ENCODE results near the gene VPS4A. TPM values are rescaled to one million over a fixed set of nuclear protein-coding genes. Genes with fewer than 3 reads are reported as not detected.

VPS4A gene
- total and polyA plus RNA-seq, 2 of the 8 experiments (the other 6 are each of a cell fraction or from before 2014, with no cell fraction given): 14.1 to 24.1 TPM

DNA sequence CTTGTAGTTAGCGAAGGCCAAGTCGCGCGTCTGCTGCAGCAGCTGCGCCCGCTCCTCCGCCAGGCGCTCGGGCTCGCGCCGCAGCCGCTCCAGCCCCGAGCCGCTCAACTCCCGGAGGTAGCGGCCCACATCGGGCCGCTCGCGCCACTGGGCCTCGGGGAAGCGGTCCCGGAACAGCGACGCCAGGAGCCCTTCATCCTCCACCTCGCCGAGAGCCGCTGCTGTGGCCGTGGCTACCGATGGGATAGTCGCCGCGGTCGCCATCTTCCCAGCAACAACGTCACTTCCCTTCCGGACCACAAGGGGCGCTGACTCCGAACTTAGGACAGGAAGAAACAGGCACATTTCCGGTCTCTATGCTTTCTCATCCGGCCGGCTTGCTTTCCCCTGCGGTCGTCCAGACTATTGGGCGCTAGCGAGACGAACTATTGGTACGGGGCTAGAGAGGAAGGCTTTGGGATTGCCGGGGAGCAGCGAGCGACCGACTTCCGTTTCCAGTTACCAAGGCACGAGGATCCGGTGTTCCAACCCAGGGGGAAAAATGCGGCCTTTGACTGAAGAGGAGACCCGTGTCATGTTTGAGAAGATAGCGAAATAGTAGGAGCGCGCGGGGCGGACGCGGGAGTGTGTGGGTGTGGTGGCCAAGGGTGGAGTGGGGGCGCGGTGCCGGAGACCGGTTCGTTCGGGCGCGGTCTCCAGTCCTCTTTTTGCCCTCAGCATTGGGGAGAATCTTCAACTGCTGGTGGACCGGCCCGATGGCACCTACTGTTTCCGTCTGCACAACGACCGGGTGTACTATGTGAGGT, 28.3 kb downstream of the VPS4A start, which contains the start of the genes COG8 and NIP7 (continued):
- no peak for TF ChIP-seq SIX5 (IDR thresholded peaks at IDR 0.05; ENCODE audit: low read depth, low read length)
- no peak for TF ChIP-seq SUZ12 (IDR thresholded peaks at IDR 0.05; ENCODE audit: low read length)
- TF ChIP-seq SIN3A (conservative IDR thresholded peaks at IDR 0.05 in 1 of 2, IDR thresholded peaks at IDR 0.05 in 1 of 2; ENCODE audit: low read depth in 1 of 2, low read length in 2 of 2): peak; percentile 59 to 91; a peak in 2 of 4 replicates
- TF ChIP-seq TAF7 (optimal IDR thresholded peaks at IDR 0.05; ENCODE audit: borderline replicate concordance, low read depth, low read length): peak; percentile 76
- peak; percentile 95 for TF ChIP-seq TAF1 (IDR thresholded peaks at IDR 0.05; ENCODE audit: low read depth, low read length)
- peak; percentile 14 for TF ChIP-seq NANOG (IDR thresholded peaks at IDR 0.05; ENCODE audit: insufficient read depth, low read depth, low read length, poor library complexity, severe bottlenecking)
- peak; percentile 95 for TF ChIP-seq YY1 (IDR thresholded peaks at IDR 0.05; ENCODE audit: low read depth, low read length)
- TF ChIP-seq, protein P1, sequence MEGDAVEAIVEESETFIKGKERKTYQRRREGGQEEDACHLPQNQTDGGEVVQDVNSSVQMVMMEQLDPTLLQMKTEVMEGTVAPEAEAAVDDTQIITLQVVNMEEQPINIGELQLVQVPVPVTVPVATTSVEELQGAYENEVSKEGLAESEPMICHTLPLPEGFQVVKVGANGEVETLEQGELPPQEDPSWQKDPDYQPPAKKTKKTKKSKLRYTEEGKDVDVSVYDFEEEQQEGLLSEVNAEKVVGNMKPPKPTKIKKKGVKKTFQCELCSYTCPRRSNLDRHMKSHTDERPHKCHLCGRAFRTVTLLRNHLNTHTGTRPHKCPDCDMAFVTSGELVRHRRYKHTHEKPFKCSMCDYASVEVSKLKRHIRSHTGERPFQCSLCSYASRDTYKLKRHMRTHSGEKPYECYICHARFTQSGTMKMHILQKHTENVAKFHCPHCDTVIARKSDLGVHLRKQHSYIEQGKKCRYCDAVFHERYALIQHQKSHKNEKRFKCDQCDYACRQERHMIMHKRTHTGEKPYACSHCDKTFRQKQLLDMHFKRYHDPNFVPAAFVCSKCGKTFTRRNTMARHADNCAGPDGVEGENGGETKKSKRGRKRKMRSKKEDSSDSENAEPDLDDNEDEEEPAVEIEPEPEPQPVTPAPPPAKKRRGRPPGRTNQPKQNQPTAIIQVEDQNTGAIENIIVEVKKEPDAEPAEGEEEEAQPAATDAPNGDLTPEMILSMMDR (IDR thresholded peaks at IDR 0.05; ENCODE audit: control extremely low read depth in 1 of 3, insufficient read depth in 1 of 3, low read depth in 1 of 3, low read length in 3 of 3): peak; percentile 63 to 89 (median 79)
- TF ChIP-seq ASH2L (IDR thresholded peaks at IDR 0.05; ENCODE audit: low read length): peak; percentile 91
- TF ChIP-seq RAD21 (IDR thresholded peaks at IDR 0.05 in 1 of 2, conservative IDR thresholded peaks at IDR 0.05 in 1 of 2; ENCODE audit: low read depth in 2 of 2, low read length in 2 of 2): no peak
- peak; percentile 73 for TF ChIP-seq MAX (IDR thresholded peaks at IDR 0.05)
- peak; percentile 87; the same call in 1 of the 2 replicates for TF ChIP-seq POLR2AphosphoS5 (IDR thresholded peaks at IDR 0.05; ENCODE audit: low read depth, low read length)
- TF ChIP-seq RBBP5 (IDR thresholded peaks at IDR 0.05; ENCODE audit: borderline replicate concordance, low read depth, low read length): 0 out of 2 replicates have a peak, but pooled peaks have one; percentile 92
- peak; percentile 58 to 79 for TF ChIP-seq POLR2A (IDR thresholded peaks at IDR 0.05; ENCODE audit: control extremely low read depth in 1 of 2, low read depth in 2 of 2, low read length in 2 of 2)
- TF ChIP-seq TBP (IDR thresholded peaks at IDR 0.05; ENCODE audit: low read depth, low read length): peak; percentile 89
- peak; percentile 88 for TF ChIP-seq EGR1 (IDR thresholded peaks at IDR 0.05; ENCODE audit: borderline replicate concordance, low read depth, low read length)
- TF ChIP-seq E2F6 (IDR thresholded peaks at IDR 0.05): peak; percentile 42; the same call in 1 of the 2 replicates
- peak; percentile 94 for TF ChIP-seq GABPA (IDR thresholded peaks at IDR 0.05; ENCODE audit: borderline replicate concordance, insufficient read depth, low read length)
- TF ChIP-seq SP1 (IDR thresholded peaks at IDR 0.05; ENCODE audit: low read depth, low read length): peak; percentile 56; the same call in 1 of the 2 replicates
- no peak for TF ChIP-seq ZNF274 (IDR thresholded peaks at IDR 0.05; ENCODE audit: borderline replicate concordance, extremely low read depth, low read length)

All from H1 (cell line).